Lower lobe of right lung (tissue), 2 donors: ENCODE results near the gene CACNA1D. TPM values are rescaled to one million over a fixed set of nuclear protein-coding genes. Genes with fewer than 3 reads are reported as not detected.

Source experiments
- ATAC-seq, 2 donors: fragments of 200-7000 bp; cut with Tn5 transposase; one replicate each; pipeline ENCODE4 v1.9.1; 2020 to 2022; ENCODE audit warnings: mild to moderate bottlenecking in 2 of 2, moderate library complexity in 2 of 2
- DNase-seq: peaks from one replicate; pipeline ENCODE4 v3.0.0-alpha.2; 2020
- H3K27ac ChIP-seq: fragments of 200-600 bp; one replicate; pipeline ENCODE4 v1.8.0; 2022
- H3K27me3 ChIP-seq: fragments of 200-600 bp; one replicate; pipeline ENCODE4 v1.8.0; 2022; ENCODE audit warnings: low read depth
- H3K36me3 ChIP-seq: fragments of 200-600 bp; one replicate; pipeline ENCODE4 v1.8.0; 2022; ENCODE audit warnings: mild to moderate bottlenecking
- H3K4me1 ChIP-seq: fragments of 200-600 bp; one replicate; pipeline ENCODE4 v1.8.0; 2022
- H3K4me3 ChIP-seq: fragments of 200-600 bp; one replicate; pipeline ENCODE4 v1.8.0; 2022; ENCODE audit warnings: mild to moderate bottlenecking
- H3K9me3 ChIP-seq: fragments of 200-600 bp; one replicate; pipeline ENCODE4 v1.8.0; 2022
- CTCF ChIP-seq: fragments of 200-600 bp; IDR thresholded peaks from one replicate; pipeline ENCODE4 v1.8.0; 2022; ENCODE audit warnings: antibody characterized with exemption, mild to moderate bottlenecking
- intact Hi-C: fragments of 100-400 bp; cut with DNase I; formaldehyde crosslinking; loops from one replicate; pipeline ENCODE4 v1.11.0; 2022
- total RNA-seq: library from RNA; stranded (reverse); fragmentation: NEBNext Ultra II Directional; extraction: Animal tissue kit (Norgen Biotek cat#: 25700); gene quantifications from one replicate; pipeline ENCODE4 v1.2.1, GENCODE V29; 2021
- donor health status: DM: no; HTN: yes; CAD: no; lungs with severe emphysema.

Gene CACNA1D
- total RNA-seq, 1 donor from 2014 or later: 33.6 TPM

GRCh38 chr3:53841296-53841695 is 346.9 kb downstream of the CACNA1D start:
- H3K36me3 ChIP-seq: no peaks in the 10 kb centered on the region
- no peak for DNase-seq
- no peak overlapping the region for H3K4me3 ChIP-seq
- H3K27me3 ChIP-seq: peaks cover 6% of the 10 kb centered on the region
- H3K9me3 ChIP-seq: no peaks in the 10 kb centered on the region
- intact Hi-C loops: no loop called here
- ATAC-seq: no peak
- H3K27ac ChIP-seq: no peak overlapping the region
- TF ChIP-seq CTCF: no peak
- peaks cover 30% of the 10 kb centered on the region for H3K4me1 ChIP-seq

- TF ChIP-seq CTCF: no peak
- Histone ChIP-seq H3K4me3 (no peak overlapping the region), H3K36me3 (no peaks in the 10 kb centered on the region), H3K27ac (no peak overlapping the region), H3K9me3 (no peaks in the 10 kb centered on the region), H3K4me1 (peaks cover 36% of the 10 kb centered on the region), H3K27me3 (peaks cover 18% of the 10 kb centered on the region)
- intact Hi-C loops: no loop called here
- DNase-seq: no peak
- ATAC-seq: peak in 1 of 2 donors; percentile 4
Observed at GRCh38 chr3:53842436-53843194, 348.2 kb downstream of the CACNA1D start.

GRCh38 chr3:53843195-53844177 is 349.1 kb downstream of the CACNA1D start:
- no peaks in the 10 kb centered on the region for H3K9me3 ChIP-seq
- no peak overlapping the region for H3K4me3 ChIP-seq
- no peak for ATAC-seq
- TF ChIP-seq CTCF: no peak
- H3K27ac ChIP-seq: no peak overlapping the region
- peaks cover 36% of the 10 kb centered on the region for H3K4me1 ChIP-seq
- H3K36me3 ChIP-seq: no peaks in the 10 kb centered on the region
- intact Hi-C loops: no loop called here
- no peak for DNase-seq
- H3K27me3 ChIP-seq: peaks cover 25% of the 10 kb centered on the region

- Histone ChIP-seq H3K27me3 (peaks cover 28% of the 10 kb centered on the region), H3K9me3 (no peaks in the 10 kb centered on the region), H3K4me1 (peaks cover 36% of the 10 kb centered on the region), H3K36me3 (no peaks in the 10 kb centered on the region), H3K27ac (no peak overlapping the region), H3K4me3 (peak overlapping the region; percentile 74)
- ATAC-seq: no peak
- no peak for DNase-seq
- no peak for TF ChIP-seq CTCF
- intact Hi-C loops: no loop called here
Observed at GRCh38 chr3:53844262-53845102, 350.1 kb downstream of the CACNA1D start.
